H1 (cell line): ENCODE results near the gene DEGS2. TPM values are rescaled to one million over a fixed set of nuclear protein-coding genes. Genes with fewer than 3 reads are reported as not detected.

Source experiments
- polyA plus RNA-seq, 7 experiments: library from polyadenylated mRNA; depleted of rRNA in 3 of 7; stranded (reverse) in 5 of 7; unstranded in 2 of 7; fragments of >200 nt in 5 of 7; fragments of 200-250 nt in 2 of 7; gene quantifications; 1 replicate in 5 of 7; 2 replicates in 1 of 7; 4 replicates in 1 of 7; pipeline versions ENCODE4 v1.2.1 to v1.2.3, GENCODE V29; 2011 to 2013; ENCODE audit warnings: missing spikeins in 2 of 7, mixed read lengths in 2 of 7
- total RNA-seq: library from RNA; stranded (reverse); fragmentation: NEBNext Ultra II Directional; extraction: Animal tissue kit (Norgen Biotek cat#: 25700); gene quantifications from 2 replicates; pipeline ENCODE4 v1.2.1, GENCODE V29; 2021
- TF ChIP-seq, protein P1 (sequence below): fragments of 300-600 bp; sonication (generic); IDR thresholded peaks from 2 replicates; pipeline ENCODE4 v1.7.1; 2012; ENCODE audit warnings: low read length, moderate library complexity, mild to moderate bottlenecking, inconsistent platforms; ENCODE audit not compliant: insufficient replicate concordance

The DEGS2 gene
- total and polyA plus RNA-seq, 2 of the 8 experiments (the other 6 are each of a cell fraction or from before 2014, with no cell fraction given): 0.61 to 0.82 TPM

- TF ChIP-seq, protein P1, sequence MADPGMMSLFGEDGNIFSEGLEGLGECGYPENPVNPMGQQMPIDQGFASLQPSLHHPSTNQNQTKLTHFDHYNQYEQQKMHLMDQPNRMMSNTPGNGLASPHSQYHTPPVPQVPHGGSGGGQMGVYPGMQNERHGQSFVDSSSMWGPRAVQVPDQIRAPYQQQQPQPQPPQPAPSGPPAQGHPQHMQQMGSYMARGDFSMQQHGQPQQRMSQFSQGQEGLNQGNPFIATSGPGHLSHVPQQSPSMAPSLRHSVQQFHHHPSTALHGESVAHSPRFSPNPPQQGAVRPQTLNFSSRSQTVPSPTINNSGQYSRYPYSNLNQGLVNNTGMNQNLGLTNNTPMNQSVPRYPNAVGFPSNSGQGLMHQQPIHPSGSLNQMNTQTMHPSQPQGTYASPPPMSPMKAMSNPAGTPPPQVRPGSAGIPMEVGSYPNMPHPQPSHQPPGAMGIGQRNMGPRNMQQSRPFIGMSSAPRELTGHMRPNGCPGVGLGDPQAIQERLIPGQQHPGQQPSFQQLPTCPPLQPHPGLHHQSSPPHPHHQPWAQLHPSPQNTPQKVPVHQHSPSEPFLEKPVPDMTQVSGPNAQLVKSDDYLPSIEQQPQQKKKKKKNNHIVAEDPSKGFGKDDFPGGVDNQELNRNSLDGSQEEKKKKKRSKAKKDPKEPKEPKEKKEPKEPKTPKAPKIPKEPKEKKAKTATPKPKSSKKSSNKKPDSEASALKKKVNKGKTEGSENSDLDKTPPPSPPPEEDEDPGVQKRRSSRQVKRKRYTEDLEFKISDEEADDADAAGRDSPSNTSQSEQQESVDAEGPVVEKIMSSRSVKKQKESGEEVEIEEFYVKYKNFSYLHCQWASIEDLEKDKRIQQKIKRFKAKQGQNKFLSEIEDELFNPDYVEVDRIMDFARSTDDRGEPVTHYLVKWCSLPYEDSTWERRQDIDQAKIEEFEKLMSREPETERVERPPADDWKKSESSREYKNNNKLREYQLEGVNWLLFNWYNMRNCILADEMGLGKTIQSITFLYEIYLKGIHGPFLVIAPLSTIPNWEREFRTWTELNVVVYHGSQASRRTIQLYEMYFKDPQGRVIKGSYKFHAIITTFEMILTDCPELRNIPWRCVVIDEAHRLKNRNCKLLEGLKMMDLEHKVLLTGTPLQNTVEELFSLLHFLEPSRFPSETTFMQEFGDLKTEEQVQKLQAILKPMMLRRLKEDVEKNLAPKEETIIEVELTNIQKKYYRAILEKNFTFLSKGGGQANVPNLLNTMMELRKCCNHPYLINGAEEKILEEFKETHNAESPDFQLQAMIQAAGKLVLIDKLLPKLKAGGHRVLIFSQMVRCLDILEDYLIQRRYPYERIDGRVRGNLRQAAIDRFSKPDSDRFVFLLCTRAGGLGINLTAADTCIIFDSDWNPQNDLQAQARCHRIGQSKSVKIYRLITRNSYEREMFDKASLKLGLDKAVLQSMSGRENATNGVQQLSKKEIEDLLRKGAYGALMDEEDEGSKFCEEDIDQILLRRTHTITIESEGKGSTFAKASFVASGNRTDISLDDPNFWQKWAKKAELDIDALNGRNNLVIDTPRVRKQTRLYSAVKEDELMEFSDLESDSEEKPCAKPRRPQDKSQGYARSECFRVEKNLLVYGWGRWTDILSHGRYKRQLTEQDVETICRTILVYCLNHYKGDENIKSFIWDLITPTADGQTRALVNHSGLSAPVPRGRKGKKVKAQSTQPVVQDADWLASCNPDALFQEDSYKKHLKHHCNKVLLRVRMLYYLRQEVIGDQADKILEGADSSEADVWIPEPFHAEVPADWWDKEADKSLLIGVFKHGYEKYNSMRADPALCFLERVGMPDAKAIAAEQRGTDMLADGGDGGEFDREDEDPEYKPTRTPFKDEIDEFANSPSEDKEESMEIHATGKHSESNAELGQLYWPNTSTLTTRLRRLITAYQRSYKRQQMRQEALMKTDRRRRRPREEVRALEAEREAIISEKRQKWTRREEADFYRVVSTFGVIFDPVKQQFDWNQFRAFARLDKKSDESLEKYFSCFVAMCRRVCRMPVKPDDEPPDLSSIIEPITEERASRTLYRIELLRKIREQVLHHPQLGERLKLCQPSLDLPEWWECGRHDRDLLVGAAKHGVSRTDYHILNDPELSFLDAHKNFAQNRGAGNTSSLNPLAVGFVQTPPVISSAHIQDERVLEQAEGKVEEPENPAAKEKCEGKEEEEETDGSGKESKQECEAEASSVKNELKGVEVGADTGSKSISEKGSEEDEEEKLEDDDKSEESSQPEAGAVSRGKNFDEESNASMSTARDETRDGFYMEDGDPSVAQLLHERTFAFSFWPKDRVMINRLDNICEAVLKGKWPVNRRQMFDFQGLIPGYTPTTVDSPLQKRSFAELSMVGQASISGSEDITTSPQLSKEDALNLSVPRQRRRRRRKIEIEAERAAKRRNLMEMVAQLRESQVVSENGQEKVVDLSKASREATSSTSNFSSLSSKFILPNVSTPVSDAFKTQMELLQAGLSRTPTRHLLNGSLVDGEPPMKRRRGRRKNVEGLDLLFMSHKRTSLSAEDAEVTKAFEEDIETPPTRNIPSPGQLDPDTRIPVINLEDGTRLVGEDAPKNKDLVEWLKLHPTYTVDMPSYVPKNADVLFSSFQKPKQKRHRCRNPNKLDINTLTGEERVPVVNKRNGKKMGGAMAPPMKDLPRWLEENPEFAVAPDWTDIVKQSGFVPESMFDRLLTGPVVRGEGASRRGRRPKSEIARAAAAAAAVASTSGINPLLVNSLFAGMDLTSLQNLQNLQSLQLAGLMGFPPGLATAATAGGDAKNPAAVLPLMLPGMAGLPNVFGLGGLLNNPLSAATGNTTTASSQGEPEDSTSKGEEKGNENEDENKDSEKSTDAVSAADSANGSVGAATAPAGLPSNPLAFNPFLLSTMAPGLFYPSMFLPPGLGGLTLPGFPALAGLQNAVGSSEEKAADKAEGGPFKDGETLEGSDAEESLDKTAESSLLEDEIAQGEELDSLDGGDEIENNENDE: no peak
Observed at GRCh38 chr14:100110816-100111215, 48.6 kb downstream of the DEGS2 start (continued).
